Kidney epithelial cell (primary cell): Measurements from ENCODE around the gene UBFD1. TPM values are rescaled to one million over a fixed set of nuclear protein-coding genes. Genes with fewer than 3 reads are reported as not detected.
A peak's percentile ranks its signal among the peaks of the same experiment; 100 is the strongest.

ENCODE experiments used
- DNase-seq: peaks from one replicate; pipeline ENCODE4 v3.0.0-alpha.2; 2010; ENCODE audit warnings: low read depth
- H3K27me3 ChIP-seq: 2 replicates; pipeline ENCODE4 v1.6.0; 2011; ENCODE audit warnings: low read length; ENCODE audit not compliant: control insufficient read depth, insufficient read depth
- H3K36me3 ChIP-seq: 2 replicates; pipeline ENCODE4 v1.5.1; 2011; ENCODE audit warnings: low read length; ENCODE audit not compliant: control insufficient read depth, insufficient read depth
- H3K4me3 ChIP-seq: 2 replicates; pipeline ENCODE4 v1.5.1; 2011; ENCODE audit warnings: low read depth, mild to moderate bottlenecking, control low read depth, low read length
- CTCF ChIP-seq: IDR thresholded peaks from 2 replicates; pipeline ENCODE4 v1.5.1; 2011; ENCODE audit warnings: mild to moderate bottlenecking, moderate library complexity, low read length, control low read depth, inconsistent platforms; ENCODE audit not compliant: insufficient read depth, poor library complexity, severe bottlenecking
- total RNA-seq: library from RNA; depleted of rRNA; stranded (reverse); fragments of >200 nt; gene quantifications from 2 replicates; pipeline ENCODE4 v1.2.3, GENCODE V29; 2015

Gene UBFD1
- total RNA-seq, 1 donor from 2014 or later: 135 TPM

DNA sequence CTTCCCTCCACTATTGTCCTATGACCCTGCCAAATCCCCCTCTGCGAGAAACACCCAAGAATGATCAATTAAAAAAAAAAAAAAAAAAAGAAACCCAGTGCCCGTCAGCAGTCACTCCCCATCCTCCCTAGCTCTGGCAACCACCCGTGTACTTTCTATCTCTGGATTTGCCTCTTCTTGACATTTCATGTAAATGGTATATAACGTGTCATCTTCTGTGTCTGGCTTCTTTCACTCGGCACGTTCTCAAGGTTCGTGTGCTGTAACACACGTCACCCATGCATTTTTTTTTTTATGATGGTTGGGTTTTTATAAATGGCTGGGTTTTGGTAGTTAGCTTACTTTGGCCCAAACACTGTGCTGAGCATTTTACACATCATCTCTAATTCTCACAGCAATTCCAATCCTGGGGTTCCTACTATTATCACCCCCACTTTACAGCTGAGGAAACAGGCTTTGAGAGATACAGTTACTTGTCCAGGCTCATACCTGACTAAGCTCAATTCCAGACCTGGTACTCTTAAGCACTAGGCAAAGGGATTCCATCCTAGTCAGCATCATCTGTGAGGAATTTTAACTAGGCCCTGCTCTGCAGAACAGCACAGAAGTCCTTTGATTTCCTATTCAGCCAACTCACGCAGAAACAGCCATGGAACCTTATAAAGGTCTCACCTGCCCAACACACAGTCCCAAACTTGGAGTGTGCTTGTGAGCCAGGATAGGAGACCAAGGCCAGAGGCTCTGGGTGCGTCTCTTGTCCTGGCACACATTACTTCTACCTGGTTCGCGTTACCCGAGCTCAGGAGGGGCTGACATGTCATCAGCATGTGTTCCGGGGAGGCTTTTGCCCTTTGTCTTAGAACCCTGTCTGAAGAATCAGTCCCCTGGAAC lies 26.9 kb downstream of the UBFD1 start:
- no peak for TF ChIP-seq CTCF
- H3K4me3 ChIP-seq: no peak overlapping the region
- H3K36me3 ChIP-seq: peaks cover 2% of the 10 kb centered on the region
- no peak for DNase-seq
- H3K27me3 ChIP-seq: no peaks in the 10 kb centered on the region

- no peak for DNase-seq
- TF ChIP-seq CTCF: no peak
- Histone ChIP-seq H3K36me3 (peaks cover 2% of the 10 kb centered on the region), H3K4me3 (no peak overlapping the region), H3K27me3 (no peaks in the 10 kb centered on the region)
These were observed 30.2 kb downstream of the UBFD1 start for GRCh38 chr16:23587726-23588125.

GRCh38 chr16:23590181-23590580 lies 32.7 kb downstream of the UBFD1 start:
- Histone ChIP-seq H3K36me3 (no peaks in the 10 kb centered on the region), H3K27me3 (no peaks in the 10 kb centered on the region), H3K4me3 (no peak overlapping the region)
- TF ChIP-seq CTCF: no peak
- DNase-seq: no peak

GRCh38 chr16:23594186-23594585 lies 36.7 kb downstream of the UBFD1 start:
- H3K27me3 ChIP-seq: no peaks in the 10 kb centered on the region
- no peak for DNase-seq
- no peak for TF ChIP-seq CTCF
- H3K36me3 ChIP-seq: no peaks in the 10 kb centered on the region
- H3K4me3 ChIP-seq: no peak overlapping the region

DNA sequence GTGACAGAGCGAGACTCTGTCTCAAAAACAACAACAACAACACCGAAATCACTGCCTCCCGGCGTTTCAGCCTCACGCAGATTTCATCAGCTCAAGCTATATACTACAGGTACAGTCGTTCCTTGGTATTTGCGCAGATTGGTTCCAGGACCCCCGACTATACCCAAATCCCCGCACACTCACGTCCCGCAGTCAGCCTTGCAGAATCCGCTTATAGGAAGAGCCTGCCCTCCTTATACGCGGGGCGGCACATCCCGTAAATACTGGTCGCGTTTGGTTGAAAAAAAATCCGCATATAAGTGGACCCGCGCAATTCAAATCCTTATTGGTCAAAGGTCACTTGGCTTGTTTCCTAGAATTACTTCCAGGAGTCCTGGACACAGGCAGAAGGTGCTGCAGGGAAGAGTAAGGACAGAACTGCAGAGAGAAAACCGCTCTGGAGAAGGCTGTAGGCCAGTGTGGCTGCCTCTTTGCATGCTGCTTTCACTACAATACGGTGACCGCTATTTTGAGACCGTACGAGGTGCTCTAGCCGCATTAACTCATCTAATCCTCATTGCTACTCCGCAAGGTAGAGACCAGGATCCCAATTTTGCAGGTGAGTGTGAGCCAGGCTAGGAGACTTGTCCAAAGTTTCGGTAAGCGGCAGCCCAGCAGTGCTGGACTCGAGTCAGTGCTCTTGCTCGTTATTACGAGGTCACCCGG lies 37.9 kb downstream of the UBFD1 start:
- TF ChIP-seq CTCF: no peak
- no peak for DNase-seq
- peak overlapping the region; percentile 72 for H3K4me3 ChIP-seq
- H3K36me3 ChIP-seq: no peaks in the 10 kb centered on the region
- no peaks in the 10 kb centered on the region for H3K27me3 ChIP-seq
